Measurements from ENCODE around the gene SLC35B3.
"Not testable (repeated sequence)": the region's sequence is repeated elsewhere in the genome, so short reads cannot be mapped to it uniquely, and the experiment has no call there.

The SLC35B3 gene

GRCh38 chr6:8414844-8415243, 20.5 kb downstream of the SLC35B3 start:
- no peak for DNase-seq (ENCODE audit: low spot score)

- DNase-seq (ENCODE audit: low spot score) = not testable (repeated sequence)
Observed at GRCh38 chr6:8405946-8406345, 29.4 kb downstream of the SLC35B3 start.

- no peak for DNase-seq (ENCODE audit: low spot score)
Observed at GRCh38 chr6:8402546-8402945, 32.8 kb downstream of the SLC35B3 start.

GRCh38 chr6:8400663-8401062, 34.7 kb downstream of the SLC35B3 start:
- no peak for DNase-seq (ENCODE audit: low spot score)

- DNase-seq (ENCODE audit: low spot score) = peak; percentile 8
Observed at GRCh38 chr6:8392569-8392968, 42.8 kb downstream of the SLC35B3 start.

GRCh38 chr6:8391934-8392333, 43.4 kb downstream of the SLC35B3 start:
- DNase-seq (ENCODE audit: low spot score) = no peak

- DNase-seq (ENCODE audit: low spot score) = no peak
Observed at GRCh38 chr6:8389036-8389818, 46.1 kb downstream of the SLC35B3 start.

GRCh38 chr6:8387942-8388437, 47.4 kb downstream of the SLC35B3 start:
- DNase-seq (ENCODE audit: low spot score) = no peak

- no peak for DNase-seq (ENCODE audit: low spot score)
Observed at GRCh38 chr6:8383584-8383983, 51.8 kb downstream of the SLC35B3 start.

- DNase-seq (ENCODE audit: low spot score) = no peak
Observed at GRCh38 chr6:8382434-8382833, 52.9 kb downstream of the SLC35B3 start.

- DNase-seq (ENCODE audit: low spot score) = no peak
Observed at GRCh38 chr6:8375916-8376315, 59.4 kb downstream of the SLC35B3 start.

All from NAMALWA (cell line).